ENCODE results near the gene MT2A.

Gene MT2A

DNA sequence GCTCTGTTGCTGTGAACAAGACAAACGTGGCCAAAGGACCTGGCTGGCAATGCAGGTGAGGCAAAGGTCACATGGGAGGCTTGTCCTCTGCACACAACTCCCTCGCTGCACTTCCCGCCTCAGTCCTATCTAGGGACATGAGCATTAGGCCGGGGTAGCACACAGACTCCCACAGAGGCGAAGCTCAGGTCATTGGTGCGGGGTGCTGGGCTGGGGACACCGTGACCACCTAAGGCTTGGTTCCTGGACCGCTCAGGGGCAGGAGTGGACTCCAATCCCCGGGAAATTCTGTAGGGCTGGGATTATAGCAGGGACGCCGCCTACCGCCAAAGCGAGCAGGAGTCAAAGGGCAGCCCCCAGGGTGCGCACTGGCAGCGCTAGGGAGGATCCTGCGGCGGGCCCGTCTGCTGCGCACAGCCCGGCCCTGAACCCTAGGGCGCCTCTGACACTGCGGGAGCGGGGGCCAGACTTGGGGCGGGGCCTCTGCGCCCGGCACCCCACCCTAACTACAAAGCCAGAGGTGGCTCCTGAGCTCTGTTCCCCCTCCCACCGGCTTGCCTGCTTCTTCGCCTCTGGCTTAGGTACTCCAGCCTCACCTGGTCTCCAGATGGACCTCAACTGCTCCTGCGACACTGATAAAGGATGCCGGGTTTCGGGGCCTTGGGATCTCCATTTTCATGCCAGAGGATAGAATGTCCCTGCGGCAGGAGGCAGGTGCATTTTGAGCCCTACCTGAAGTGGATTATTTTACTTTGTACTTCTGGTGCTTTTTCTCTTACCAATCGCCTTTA, 39.5 kb downstream of the MT2A start:
- CTCF ChIA-PET = no interaction called here
- POLR2A ChIA-PET = no interaction called here
- DNase-seq (ENCODE audit: extremely low spot score) = no peak

GRCh38 chr16:56649271-56649670, 40.9 kb downstream of the MT2A start:
- no peak for DNase-seq (ENCODE audit: extremely low spot score)
- CTCF ChIA-PET = no interaction called here
- POLR2A ChIA-PET = no interaction called here

More for the DNA sequence above, 39.5 kb downstream of the MT2A start:
- TF ChIP-seq CTCF (IDR thresholded peaks at IDR 0.05; ENCODE audit: control extremely low read depth, extremely low read depth, low read depth, missing control alignments) = no peak

GRCh38 chr16:56649820-56650219, 41.4 kb downstream of the MT2A start:
- POLR2A ChIA-PET = no interaction called here

More at GRCh38 chr16:56649271-56649670, 40.9 kb downstream of the MT2A start:
- no peak for TF ChIP-seq CTCF (IDR thresholded peaks at IDR 0.05; ENCODE audit: control extremely low read depth, extremely low read depth, low read depth, missing control alignments)

GRCh38 chr16:56651586-56651985, 43.2 kb downstream of the MT2A start, which contains the start of gene MT1B:
Gene MT1B, plus strand, starts transcription at chr16:56651886. Its CDS starts 68 bp downstream, at chr16:56651954.
- ChIA-PET POLR2A (no interaction called here), CTCF (no interaction called here)
- TF ChIP-seq CTCF (IDR thresholded peaks at IDR 0.05; ENCODE audit: control extremely low read depth, extremely low read depth, low read depth, missing control alignments) = no peak

More at GRCh38 chr16:56649820-56650219, 41.4 kb downstream of the MT2A start:
- DNase-seq (ENCODE audit: extremely low spot score) = no peak
- CTCF ChIA-PET = no interaction called here
- no peak for TF ChIP-seq CTCF (IDR thresholded peaks at IDR 0.05; ENCODE audit: control extremely low read depth, extremely low read depth, low read depth, missing control alignments)

GRCh38 chr16:56652600-56652999, 44.2 kb downstream of the MT2A start:
- POLR2A ChIA-PET = interaction anchor here (0.6 kb wide), 1 partner anchor 83 kb away, joined by 3 read pairs; no protein-coding TSS in a partner anchor
- no peak for TF ChIP-seq CTCF (IDR thresholded peaks at IDR 0.05; ENCODE audit: control extremely low read depth, extremely low read depth, low read depth, missing control alignments)
- CTCF ChIA-PET = interaction anchor here (1.0 to 1.6 kb wide), 2 partner anchors 9 to 49 kb away, joined by 3 to 4 read pairs; no protein-coding TSS in a partner anchor
- no peak for DNase-seq (ENCODE audit: extremely low spot score)

More at GRCh38 chr16:56651586-56651985, 43.2 kb downstream of the MT2A start, which contains the start of gene MT1B:
- DNase-seq (ENCODE audit: extremely low spot score) = no peak

DNA sequence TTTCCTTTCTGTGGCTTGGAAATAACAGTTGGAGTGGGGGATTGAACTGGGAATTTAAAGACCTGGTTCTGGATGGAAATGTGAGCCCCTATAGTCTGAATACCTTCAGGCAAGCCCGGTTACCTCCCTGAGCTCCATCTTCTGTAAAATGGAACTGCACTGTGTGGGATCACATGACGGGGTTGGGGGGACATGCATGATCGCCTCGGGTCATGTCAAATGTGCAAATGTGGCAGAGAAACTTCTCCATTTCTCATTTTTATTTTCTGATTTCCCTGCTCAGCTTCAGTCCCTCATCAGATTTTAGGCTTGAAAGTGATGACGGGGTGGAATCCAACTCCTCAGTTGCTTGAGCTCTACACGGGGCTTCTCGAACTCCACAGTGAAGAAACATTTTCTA, 44.8 kb downstream of the MT2A start:
- ChIA-PET POLR2A (no interaction called here), CTCF (interaction anchor here (1.0 to 1.6 kb wide), 2 partner anchors 8 to 49 kb away, joined by 3 to 4 read pairs; no protein-coding TSS in a partner anchor)
- TF ChIP-seq CTCF (IDR thresholded peaks at IDR 0.05; ENCODE audit: control extremely low read depth, extremely low read depth, low read depth, missing control alignments) = no peak
- DNase-seq (ENCODE audit: extremely low spot score) = no peak
